Left ventricle myocardium superior (tissue), 1 donor: ENCODE measurements around the gene SIVA1. TPM values are rescaled to one million over a fixed set of nuclear protein-coding genes. Genes with fewer than 3 reads are reported as not detected.
A peak's percentile ranks its signal among the peaks of the same experiment; 100 is the strongest.

Experiments
- ATAC-seq: fragments of 200-7000 bp; cut with Tn5 transposase; one replicate; pipeline ENCODE4 v1.9.1; 2020; ENCODE audit warnings: mild to moderate bottlenecking, moderate library complexity
- DNase-seq: peaks from one replicate; pipeline ENCODE4 v3.0.0-alpha.2; 2020
- intact Hi-C: fragments of 100-400 bp; cut with micrococcal nuclease; formaldehyde crosslinking; loops from one replicate; pipeline ENCODE4 v1.11.0; 2022
- total RNA-seq: library from RNA; stranded (reverse); fragmentation: NEBNext Ultra II Directional; extraction: Animal tissue kit (Norgen Biotek cat#: 25700); gene quantifications from one replicate; pipeline ENCODE4 v1.2.1, GENCODE V29; 2021
- donor health status: DM: no; HTN: yes; CAD: no; lungs with severe emphysema.

Gene SIVA1
- total RNA-seq, 1 donor from 2014 or later: 65.1 TPM

DNA sequence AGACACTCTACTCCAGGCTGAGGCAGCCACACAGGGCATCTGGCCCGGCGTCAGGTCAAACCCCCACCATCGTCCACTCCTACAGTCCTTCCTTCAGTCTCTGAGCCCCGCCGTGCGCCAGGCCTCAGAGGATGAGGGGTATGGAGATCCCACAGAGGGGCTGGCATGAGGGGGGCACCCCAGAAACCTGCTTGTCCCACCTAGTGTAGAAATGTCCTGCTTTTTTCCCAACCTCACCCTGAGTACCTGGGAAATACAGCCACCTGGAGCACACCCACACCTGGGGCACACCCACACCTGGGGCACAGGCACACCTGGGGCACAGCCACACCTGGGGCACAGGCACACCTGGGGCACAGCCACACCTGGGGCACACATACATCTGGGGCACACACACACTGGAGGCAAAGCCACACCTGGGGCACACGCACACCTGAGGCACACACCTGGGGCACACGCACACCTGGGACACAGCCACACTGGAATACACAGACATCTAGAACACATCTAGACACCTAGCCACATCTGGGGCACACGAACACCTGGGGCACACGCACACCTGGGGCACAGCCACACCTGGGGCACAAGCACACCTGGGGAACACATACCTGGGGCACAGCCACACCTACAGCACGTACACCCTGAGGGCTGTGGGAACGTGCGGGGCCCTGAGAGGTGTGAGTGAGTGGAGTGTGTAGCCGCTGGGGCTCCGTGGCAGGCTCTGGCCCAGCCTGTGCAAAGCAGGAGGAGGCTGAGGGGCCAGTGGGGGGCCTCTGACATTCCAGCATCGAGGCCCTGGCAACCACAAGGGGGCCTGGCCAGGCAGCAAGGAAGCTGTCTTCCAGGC is 24.2 kb downstream of the SIVA1 start:
- no peak for DNase-seq
- ATAC-seq: no peak
- intact Hi-C loops: no loop called here

GRCh38 chr14:104777808-104778249 is 24.9 kb downstream of the SIVA1 start:
- DNase-seq (no peak), ATAC-seq (no peak)
- intact Hi-C loops: no loop called here

- DNase-seq: no peak
- ATAC-seq: no peak
- intact Hi-C loops: no loop called here
These were observed 25.9 kb downstream of the SIVA1 start for GRCh38 chr14:104778694-104779331.

DNA sequence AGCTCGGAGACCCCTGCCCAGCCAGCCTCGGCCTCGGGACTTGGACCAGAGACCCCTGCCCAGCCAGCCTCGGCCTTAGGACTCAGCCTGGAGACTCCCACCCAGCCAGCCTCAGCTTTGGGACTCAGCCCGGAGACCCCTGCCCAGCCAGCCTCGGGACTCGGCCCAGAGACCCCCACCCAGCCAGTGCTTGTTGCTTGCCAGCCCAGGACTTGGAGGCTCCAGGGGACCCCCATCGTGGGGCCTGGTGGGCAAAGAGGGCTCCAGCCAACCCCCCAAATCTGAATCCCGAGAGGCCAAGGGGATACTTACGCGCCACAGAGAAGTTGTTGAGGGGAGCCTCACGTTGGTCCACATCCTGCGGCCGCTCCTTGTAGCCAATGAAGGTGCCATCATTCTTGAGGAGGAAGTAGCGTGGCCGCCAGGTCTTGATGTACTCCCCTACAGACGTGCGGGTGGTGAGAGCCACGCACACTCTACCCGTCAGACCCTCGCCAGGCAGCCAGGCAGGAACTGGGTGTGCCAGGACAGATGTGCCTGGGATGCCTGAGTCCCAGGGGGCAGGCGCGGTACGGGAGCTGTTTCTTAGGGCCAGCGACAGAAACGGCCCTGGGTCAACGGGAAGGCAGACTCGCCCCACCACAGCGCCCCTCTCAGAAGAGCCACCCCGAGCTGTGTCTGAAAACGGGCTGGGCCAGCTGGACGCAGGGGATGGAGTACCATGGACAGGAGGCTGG is 27.0 kb downstream of the SIVA1 start:
- no peak for DNase-seq
- ATAC-seq: no peak
- intact Hi-C loops: no loop called here

DNA sequence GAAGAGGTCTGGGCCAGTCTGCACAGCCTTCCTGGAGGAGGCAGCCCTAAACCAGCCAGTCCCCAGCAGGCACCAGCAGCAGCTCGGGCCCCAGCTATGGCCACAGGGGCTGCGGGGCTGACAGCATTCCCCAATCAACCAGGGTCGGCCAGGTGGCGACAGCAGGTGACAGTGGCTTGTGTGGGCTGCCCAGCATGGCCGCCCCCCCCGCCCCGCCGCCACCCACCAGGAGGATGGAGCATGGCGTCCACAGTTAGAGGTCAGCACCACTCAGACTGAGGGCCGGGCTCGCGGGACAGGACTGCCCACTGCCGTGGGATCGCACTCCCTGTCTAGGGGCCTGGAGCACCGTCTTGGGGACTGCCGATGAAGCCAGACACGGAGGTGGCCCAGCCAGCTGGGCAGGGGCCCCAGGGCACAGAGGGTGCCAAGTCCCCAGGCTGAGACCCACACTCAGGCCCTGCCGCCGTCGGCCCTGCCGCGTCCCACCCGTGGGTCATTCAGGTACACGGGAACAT is 27.6 kb downstream of the SIVA1 start:
- intact Hi-C loops: no loop called here
- ATAC-seq: no peak
- no peak for DNase-seq

GRCh38 chr14:104781271-104782077 is 28.5 kb downstream of the SIVA1 start:
- ATAC-seq: no peak
- no peak for DNase-seq
- intact Hi-C loops: no loop called here

DNA sequence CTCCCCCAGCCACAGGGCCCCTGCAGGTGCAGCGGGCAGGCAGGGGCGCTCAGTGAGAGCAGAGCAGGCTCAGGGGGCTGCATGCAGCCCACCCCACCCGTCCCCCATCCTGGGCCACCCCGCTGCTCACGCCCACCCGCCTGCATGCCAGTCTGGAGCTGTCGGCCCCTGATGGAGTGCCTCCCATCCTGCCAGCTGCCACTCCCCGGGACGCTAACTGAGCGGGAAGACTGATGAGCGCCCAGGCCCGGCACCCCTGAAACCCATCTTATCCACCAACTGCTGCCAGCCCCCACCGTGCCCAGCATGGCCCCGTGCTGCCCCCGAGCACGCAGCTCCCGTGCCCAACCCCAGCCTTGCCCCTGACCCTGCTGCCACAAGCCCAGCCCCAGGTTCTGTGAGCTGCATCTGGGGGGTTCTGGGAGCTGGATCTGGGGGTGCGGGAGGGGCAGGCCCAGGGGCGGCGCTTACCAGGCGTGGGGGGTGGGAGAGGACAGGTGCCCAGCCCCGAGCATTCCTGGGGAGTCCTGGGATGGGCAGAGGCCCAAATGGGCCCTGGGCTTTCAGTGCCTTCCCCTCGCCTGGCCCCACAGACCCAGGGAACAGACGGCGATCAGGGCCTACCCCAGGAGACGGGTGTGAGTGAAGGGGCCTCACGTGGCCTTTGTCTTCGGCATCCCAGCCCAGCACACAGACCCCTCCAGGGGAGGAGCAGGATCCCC is 29.3 kb downstream of the SIVA1 start:
- DNase-seq (no peak), ATAC-seq (no peak)
- intact Hi-C loops: no loop called here

- no peak for ATAC-seq
- intact Hi-C loops: no loop called here
- no peak for DNase-seq
These were observed 29.8 kb downstream of the SIVA1 start for GRCh38 chr14:104782808-104783139.

DNA sequence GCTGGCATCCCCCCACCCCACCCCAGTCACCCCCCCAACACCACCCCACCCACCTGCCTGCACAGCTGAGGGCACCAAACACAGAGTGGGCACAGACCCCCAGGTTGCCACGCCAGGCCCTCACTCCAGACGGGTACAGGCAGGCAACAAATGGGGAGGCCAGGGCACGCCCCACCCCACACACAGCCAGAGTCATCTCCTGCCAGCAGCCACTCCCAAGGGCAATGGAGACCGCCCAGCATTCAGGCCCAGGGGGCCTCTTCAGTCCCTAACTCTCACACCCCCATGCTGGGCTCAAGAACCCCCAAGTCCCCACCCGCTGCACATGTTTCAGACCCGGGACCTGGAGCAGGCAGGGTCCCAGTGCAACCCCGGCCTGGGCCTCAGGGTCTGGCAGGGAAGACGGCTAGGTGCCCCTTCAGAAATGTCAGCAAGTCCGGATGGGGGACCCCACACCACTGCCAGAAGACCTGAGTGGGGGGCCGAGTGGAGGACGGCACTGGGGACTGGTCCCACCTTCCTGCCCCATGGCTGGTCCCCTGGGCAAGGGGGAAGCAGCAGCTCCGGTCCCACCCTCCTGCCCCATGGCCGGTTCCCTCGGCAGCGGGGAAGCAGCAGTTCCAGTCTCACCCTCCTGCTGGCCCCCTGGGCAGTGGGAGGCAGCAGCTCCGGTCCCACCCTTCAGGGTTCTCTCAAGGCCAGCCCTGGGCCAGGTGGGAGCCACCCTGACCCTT is 30.7 kb downstream of the SIVA1 start:
- DNase-seq (no peak), ATAC-seq (no peak)
- intact Hi-C loops: no loop called here

DNA sequence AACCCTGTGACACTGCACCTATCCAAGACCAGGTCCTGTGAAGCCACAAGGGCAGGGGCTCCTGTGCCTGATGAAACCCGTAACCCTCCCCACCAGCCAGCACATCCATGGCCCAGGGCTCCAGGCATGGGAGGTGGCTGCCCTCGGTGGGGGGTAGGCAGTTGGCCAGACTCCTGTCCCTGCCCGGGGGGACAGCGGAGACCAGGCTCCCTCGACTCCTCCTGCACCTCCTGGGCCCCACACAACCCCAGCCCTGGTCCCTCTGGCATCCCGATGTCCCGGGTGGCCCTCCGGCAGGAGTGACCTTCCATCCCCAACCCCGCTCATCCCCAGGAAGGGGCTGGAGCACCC is 31.2 kb downstream of the SIVA1 start:
- no peak for DNase-seq
- no peak for ATAC-seq
- intact Hi-C loops: no loop called here

- intact Hi-C loops: no loop called here
- ATAC-seq (no peak), DNase-seq (no peak)
These were observed 32.1 kb downstream of the SIVA1 start for GRCh38 chr14:104784846-104785707.

DNA sequence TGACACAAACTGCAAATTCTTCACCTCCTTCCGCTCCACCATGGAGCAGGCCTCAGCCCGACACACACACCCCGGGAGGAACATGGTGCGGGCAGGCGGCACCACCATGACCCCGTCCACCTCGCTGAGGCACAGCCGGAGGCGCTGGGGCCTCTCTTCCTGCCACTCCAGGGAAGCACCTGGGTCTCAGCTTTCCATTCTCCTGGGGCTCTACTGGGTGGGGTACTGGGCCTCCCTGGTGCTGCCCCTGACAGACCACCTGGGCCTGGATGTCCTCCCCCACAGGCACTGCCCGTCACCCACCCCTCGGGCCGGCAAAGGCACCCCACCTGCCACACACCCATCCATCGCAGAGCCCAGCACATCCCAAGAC is 32.7 kb downstream of the SIVA1 start:
- ATAC-seq: no peak
- DNase-seq: no peak
- intact Hi-C loops: no loop called here

DNA sequence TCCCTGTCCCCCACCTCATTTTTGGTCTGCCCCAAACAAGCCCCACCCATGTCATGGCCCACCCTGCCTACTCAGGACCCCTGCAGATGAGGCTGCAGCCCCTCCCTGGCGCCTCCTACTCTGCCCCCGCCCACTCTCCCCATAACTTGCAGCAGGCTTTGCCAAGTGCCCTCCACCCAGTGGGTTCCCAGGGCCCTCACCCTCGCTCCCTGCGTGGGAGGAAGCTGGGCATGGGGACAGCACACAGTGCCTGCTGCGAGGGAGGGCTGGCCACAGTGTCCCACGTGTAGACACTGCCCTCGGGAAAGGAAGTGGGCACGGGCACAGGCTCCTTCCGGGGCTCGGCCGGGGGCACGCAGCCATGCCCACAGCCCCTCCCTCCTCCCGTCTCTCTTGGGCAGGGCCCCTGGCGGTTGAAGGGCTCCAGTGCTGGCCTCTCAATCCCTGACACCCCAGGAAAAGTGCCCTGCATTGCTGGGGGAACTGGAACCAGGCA is 33.2 kb downstream of the SIVA1 start:
- peak; percentile 47 for ATAC-seq
- intact Hi-C loops: no loop called here
- no peak for DNase-seq

GRCh38 chr14:104786726-104787675 is 34.1 kb downstream of the SIVA1 start:
- intact Hi-C loops: no loop called here
- no peak for ATAC-seq
- no peak for DNase-seq

DNA sequence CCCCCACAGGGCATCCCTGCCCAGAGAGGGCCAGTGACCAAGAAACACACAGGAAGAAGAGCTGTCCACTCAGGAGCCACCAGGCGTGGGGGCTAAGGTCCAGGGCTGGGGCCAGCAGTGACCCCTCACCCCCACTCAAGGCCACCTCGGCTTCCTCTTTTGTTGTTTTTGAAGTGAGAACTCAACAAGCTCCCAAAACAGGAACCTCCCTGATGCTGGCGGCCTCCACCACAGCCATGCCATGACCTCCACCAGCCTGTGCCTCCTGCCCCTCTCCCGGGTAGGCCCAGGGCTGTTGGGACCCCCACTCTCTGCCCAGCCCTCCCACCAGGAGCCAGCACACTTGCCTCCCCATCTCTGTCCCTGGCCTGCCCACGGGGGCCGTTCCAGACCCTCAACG is 34.8 kb downstream of the SIVA1 start:
- no peak for DNase-seq
- no peak for ATAC-seq
- intact Hi-C loops: no loop called here
